GM20000 (cell line): ENCODE data around the gene ANXA1.
A peak's percentile ranks its signal among the peaks of the same experiment; 100 is the strongest.
"Not testable (repeated sequence)": the region's sequence is repeated elsewhere in the genome, so short reads cannot be mapped to it uniquely, and the experiment has no call there.

Experiments
- DNase-seq: peaks from one replicate; pipeline ENCODE4 v3.0.0; 2012; ENCODE audit warnings: low spot score
- CTCF ChIP-seq: IDR thresholded peaks from 2 replicates; pipeline ENCODE4 v1.5.1; 2012; ENCODE audit warnings: mild to moderate bottlenecking, control low read depth; ENCODE audit errors: extremely low read depth, missing control alignments

Gene ANXA1

GRCh38 chr9:73180403-73180802 lies 28.7 kb downstream of the ANXA1 start:
- no peak for DNase-seq
- no peak for TF ChIP-seq CTCF

GRCh38 chr9:73182928-73183327 lies 31.3 kb downstream of the ANXA1 start:
- no peak for TF ChIP-seq CTCF
- no peak for DNase-seq

DNA sequence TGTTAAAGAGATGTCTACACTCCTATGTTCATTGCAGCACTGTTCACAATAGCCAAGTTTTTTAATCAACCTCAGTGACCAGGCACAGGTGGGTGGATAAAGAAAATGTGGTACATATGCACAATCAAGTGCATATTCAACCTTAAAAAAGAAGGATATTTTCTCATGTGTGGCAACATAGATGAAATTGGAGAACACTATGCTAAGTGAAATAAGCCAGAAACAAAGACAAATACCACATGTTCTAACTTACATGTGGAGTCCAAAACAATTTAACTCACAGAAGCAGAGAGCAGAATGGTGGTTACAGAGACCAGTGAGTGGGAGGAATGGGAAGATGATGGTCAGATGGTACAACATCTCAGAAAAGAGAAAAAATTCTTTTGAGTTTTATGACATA lies 31.8 kb downstream of the ANXA1 start:
- DNase-seq, result no peak
- no peak for TF ChIP-seq CTCF

- TF ChIP-seq CTCF, result no peak
- peak; percentile 13 for DNase-seq
Measured at GRCh38 chr9:73183917-73184861, 32.5 kb downstream of the ANXA1 start.

- not testable (repeated sequence) for DNase-seq
Measured at GRCh38 chr9:73191109-73191508, 39.4 kb downstream of the ANXA1 start.

DNA sequence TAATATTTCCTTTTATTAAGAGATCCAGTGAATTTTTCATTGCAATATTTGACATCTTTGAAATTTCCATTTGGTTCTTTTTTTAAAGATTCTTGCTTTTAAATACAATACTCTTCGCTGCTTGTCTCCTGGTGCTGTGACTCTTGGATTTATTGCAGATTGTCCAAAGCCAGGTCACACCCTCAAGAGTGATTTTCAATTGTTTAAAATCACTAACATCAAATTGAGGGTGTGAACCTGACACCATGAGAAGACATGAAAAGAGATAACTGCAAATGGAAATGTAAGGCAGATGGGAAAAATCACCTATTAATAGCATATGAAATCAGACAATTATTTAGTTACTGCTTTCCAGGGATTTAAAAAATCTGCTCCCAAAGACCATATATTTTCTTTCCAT lies 42.6 kb downstream of the ANXA1 start:
- no peak for TF ChIP-seq CTCF

GRCh38 chr9:73199448-73199847 lies 47.8 kb downstream of the ANXA1 start:
- DNase-seq, result no peak
- no peak for TF ChIP-seq CTCF

More for the DNA sequence above, 42.6 kb downstream of the ANXA1 start:
- DNase-seq, result no peak

- DNase-seq, result no peak
Measured at GRCh38 chr9:73199886-73200285, 48.2 kb downstream of the ANXA1 start.

More at GRCh38 chr9:73199886-73200285, 48.2 kb downstream of the ANXA1 start:
- TF ChIP-seq CTCF, result no peak
